ENCODE measurements around the gene FAAP20.

The FAAP20 gene, protein sequence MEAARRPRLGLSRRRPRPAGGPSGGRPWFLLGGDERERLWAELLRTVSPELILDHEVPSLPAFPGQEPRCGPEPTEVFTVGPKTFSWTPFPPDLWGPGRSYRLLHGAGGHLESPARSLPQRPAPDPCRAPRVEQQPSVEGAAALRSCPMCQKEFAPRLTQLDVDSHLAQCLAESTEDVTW

DNA sequence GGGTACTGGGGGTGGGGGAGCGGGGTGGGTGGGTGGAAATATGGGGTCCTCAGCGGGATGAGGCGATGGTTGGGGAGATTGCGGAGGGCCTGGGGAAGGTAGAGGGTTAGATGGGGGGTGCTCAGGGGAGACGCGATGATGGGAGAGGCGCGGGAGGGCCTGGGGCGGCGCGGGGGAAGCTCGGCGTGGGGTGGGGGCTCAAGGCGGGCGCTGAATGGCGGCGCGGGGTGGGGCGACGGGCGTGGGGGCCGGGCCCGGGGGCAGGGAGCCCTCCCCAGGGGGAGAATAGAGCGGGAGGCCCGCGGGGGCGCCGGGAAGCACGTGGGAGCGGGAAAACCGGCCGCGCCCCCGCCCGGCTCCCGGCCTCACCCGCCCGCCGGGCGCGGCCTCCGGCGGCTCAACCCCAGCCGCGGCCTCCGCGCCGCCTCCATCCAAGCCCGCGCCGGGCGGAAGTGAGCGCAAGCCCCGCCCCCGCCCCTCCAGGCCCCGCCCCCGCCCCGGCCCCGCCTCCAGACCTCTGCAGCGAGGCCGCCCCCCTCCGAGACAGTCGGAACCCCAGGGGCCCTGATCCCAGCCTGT lies at the start of gene FAAP20:
Gene FAAP20, minus strand, starts transcription at position 454 of the 579 bp plus-strand sequence. Its CDS starts 23 bp downstream, at position 431.
- peak within 1 kb of the TSS; percentile 51 for H3K4me3 ChIP-seq (ENCODE audit: low read depth, low read length)
- in situ Hi-C loops (cut with HindIII; ENCODE audit: low sequenced_read_pairs), result loop anchor here (10.0 kb wide), 2 partner anchors 80 to 1230 kb away; no protein-coding TSS in a partner anchor
- TF ChIP-seq, protein P1, sequence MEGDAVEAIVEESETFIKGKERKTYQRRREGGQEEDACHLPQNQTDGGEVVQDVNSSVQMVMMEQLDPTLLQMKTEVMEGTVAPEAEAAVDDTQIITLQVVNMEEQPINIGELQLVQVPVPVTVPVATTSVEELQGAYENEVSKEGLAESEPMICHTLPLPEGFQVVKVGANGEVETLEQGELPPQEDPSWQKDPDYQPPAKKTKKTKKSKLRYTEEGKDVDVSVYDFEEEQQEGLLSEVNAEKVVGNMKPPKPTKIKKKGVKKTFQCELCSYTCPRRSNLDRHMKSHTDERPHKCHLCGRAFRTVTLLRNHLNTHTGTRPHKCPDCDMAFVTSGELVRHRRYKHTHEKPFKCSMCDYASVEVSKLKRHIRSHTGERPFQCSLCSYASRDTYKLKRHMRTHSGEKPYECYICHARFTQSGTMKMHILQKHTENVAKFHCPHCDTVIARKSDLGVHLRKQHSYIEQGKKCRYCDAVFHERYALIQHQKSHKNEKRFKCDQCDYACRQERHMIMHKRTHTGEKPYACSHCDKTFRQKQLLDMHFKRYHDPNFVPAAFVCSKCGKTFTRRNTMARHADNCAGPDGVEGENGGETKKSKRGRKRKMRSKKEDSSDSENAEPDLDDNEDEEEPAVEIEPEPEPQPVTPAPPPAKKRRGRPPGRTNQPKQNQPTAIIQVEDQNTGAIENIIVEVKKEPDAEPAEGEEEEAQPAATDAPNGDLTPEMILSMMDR (IDR thresholded peaks at IDR 0.05; ENCODE audit: low read depth, low read length, missing control alignments), result no peak
- no peak for DNase-seq (ENCODE audit: low read depth)

DNA sequence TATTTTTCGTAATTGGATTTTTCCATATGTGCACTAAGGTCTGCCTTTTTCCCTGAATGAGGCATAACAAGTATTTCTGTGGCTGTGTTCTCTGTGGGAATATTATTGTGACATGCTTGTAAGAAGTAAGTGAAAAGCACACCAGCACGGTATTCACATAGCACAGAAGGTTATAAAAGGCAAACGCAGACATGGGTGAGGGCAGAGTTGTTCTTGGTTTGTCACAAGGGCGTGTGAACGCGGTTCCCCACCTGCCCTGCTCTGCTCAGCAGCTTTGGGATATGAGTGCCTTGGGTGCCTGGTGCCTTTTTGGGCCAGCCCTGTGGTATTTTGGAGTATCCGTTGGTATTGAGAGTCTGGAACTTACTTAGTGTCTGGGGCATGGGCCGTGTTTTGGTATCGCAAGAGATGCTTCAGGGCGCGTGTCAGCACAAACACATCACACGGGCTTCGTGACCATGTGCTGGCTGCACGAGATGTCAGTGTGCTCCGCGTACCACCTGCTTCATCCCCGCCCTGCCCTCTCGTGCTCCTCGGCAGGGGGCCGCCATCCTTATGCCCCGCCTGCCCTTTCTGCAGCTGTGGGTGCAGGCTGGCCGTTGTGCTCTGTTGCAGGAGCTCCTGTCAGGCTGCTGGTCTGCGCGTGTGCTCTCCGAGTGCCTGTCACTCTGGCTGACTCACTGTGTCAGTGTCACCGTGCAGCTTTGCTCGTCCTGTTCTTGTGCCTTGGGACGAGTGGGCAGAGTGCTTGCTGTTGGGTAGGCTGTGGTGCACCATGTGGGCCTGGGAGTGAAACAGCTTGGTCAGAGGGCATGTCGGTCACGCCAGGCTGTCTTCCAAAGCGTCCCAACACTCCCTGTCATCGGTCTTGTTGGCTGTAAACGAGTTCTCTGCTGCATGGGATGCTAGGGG lies 48.5 kb upstream of the FAAP20 start:
- H3K4me3 ChIP-seq (ENCODE audit: low read depth, low read length), result no peak overlapping the region
- in situ Hi-C loops (cut with HindIII; ENCODE audit: low sequenced_read_pairs), result no loop called here
- no peak for DNase-seq (ENCODE audit: low read depth)
- TF ChIP-seq, protein P1 (IDR thresholded peaks at IDR 0.05; ENCODE audit: low read depth, low read length, missing control alignments), result no peak

DNA sequence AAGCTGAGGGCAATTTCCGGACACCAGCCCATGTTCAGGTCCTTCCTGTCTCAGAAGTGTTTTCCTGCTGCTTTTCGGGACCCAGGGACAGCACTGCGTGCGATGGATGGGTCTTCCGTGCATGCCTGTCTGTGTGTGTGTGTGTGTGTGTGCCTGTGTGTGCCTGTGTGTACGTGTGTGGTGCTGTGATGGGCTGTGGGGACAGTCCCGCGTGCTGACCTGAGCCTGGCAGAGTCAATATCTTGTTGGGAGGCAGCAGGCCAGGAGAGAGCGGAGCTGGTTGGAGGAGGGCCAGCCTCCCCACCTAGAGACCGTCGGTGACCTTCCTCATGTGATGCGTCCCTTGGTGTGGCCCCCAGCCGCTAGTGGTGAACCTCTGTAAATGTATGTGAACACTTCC lies 47.2 kb upstream of the FAAP20 start:
- in situ Hi-C loops (cut with HindIII; ENCODE audit: low sequenced_read_pairs), result no loop called here
- no peak for DNase-seq (ENCODE audit: low read depth)
- TF ChIP-seq, protein P1 (IDR thresholded peaks at IDR 0.05; ENCODE audit: low read depth, low read length, missing control alignments), result no peak
- H3K4me3 ChIP-seq (ENCODE audit: low read depth, low read length), result no peak overlapping the region

DNA sequence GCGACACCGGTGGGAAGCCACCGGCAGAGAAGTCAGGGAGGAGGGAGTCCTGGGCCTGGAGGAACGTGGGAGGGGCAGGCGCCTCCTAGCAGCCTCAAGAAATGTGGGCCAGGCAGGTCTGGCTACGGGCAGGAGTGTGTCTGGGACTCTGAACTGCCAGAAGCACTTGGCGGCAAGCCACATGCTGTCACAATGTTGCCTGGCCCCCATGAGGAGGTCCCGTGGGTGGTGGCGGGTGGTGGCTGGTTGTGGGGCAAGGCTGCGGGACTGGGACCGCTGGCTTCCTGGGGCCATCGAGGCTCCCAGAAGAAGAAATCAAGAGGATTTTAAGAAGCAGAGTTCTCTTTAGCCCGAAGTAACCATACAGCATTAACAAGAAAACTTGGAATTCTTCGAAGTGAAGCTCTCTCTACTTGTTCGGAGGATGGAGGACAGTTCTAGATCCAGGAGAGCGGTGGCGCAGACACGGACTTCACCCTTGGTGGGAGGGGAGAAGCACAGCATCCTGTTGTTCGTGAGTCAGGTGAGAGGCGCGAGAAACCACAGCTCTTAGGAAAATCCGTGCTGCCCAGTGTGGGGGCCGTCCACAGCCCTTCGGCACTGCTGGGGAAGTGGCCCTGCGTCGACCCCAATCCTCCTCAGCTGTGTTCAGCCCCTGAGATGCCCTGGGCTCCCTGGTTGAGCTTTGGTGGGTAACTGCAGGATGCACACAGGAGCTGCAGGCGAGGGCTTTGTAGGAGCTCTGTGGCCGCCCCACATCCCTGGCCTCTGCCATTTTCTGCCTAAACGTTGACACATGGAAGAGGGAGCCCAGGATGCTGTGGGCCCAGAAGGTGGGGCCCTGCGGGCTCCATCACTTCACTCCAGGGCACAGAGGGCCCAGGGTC lies 45.9 kb upstream of the FAAP20 start:
- in situ Hi-C loops (cut with HindIII; ENCODE audit: low sequenced_read_pairs), result no loop called here
- DNase-seq (ENCODE audit: low read depth), result no peak
- H3K4me3 ChIP-seq (ENCODE audit: low read depth, low read length), result peak overlapping the region; percentile 7
- TF ChIP-seq, protein P1 (IDR thresholded peaks at IDR 0.05; ENCODE audit: low read depth, low read length, missing control alignments), result no peak

DNA sequence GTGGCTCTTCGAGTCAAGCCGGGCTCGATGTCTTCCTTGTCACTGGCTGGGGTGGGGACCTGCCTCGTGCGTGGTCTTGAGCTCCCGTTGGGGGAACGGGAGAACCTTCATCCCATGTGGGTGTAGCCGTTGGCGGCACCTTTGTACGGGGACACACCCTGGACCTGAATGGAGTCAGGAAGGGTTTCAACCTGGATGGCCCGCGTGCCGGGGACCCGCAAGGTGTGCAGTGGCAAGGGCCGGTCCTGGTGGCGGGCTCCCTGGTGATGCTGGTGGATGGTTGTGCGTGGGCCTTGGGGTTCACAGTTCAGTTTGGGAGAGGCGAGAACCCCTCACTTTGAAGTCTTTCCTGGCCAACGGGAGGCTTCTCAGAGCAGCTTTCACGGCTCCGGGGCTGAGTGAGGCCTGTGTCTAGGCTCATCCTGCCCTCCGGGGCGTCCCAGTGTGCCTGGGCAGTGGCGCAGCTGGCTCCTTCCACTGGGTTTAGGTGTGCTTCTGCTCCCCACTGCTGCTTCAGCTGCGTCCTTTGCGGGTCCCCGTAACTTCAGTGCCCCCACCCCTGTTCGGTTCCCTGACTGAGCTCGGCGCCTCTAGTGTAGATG lies 44.9 kb upstream of the FAAP20 start:
- DNase-seq (ENCODE audit: low read depth), result no peak

More for the DNA sequence above, 44.9 kb upstream of the FAAP20 start:
- in situ Hi-C loops (cut with HindIII; ENCODE audit: low sequenced_read_pairs), result no loop called here
- TF ChIP-seq, protein P1 (IDR thresholded peaks at IDR 0.05; ENCODE audit: low read depth, low read length, missing control alignments), result no peak
- no peak overlapping the region for H3K4me3 ChIP-seq (ENCODE audit: low read depth, low read length)

Measured in astrocyte of the cerebellum (primary cell).